LNCAP (cell line): ENCODE results near the gene ELFN1.

Experiments used
- TF ChIP-seq, protein P1 (sequence below): fragments of 450-650 bp; IDR thresholded peaks from 2 replicates; pipeline ENCODE4 v1.5.1; 2017; ENCODE audit warnings: mild to moderate bottlenecking

The ELFN1 gene

DNA sequence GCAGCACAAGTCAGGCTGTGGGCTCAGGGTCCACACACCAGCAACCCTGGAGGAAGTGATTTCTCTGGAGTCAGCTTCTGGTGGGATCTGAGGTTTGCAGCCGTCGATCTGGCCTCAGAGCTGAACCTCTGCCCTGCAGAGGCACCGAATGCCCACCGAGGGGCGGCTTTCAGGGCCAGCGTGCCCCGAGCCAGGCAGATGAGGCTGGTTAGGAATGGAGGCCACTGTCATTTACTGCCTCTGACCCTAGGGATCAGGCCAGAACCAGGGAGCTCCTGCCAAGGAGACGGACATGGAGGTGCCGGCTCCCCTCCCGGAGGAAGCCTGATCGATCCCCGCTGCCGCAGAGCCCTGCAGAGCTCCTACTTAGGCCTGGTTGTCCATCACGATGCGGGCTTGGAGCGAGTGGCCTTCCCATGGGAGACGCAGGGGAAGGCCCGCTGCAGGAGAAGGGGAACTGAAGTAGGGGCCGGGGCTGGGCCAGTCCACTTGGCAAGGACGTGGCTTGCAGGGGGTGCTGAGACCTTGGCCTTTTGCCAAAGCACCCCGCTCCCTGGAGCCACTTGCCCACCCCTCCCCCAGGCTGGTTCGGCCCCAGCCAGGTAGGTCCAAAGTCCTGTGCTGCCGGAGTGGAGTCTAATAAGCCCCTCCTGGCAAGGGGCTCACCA, 19.6 kb upstream of the ELFN1 start:
- TF ChIP-seq, protein P1, sequence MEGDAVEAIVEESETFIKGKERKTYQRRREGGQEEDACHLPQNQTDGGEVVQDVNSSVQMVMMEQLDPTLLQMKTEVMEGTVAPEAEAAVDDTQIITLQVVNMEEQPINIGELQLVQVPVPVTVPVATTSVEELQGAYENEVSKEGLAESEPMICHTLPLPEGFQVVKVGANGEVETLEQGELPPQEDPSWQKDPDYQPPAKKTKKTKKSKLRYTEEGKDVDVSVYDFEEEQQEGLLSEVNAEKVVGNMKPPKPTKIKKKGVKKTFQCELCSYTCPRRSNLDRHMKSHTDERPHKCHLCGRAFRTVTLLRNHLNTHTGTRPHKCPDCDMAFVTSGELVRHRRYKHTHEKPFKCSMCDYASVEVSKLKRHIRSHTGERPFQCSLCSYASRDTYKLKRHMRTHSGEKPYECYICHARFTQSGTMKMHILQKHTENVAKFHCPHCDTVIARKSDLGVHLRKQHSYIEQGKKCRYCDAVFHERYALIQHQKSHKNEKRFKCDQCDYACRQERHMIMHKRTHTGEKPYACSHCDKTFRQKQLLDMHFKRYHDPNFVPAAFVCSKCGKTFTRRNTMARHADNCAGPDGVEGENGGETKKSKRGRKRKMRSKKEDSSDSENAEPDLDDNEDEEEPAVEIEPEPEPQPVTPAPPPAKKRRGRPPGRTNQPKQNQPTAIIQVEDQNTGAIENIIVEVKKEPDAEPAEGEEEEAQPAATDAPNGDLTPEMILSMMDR, result no peak

DNA sequence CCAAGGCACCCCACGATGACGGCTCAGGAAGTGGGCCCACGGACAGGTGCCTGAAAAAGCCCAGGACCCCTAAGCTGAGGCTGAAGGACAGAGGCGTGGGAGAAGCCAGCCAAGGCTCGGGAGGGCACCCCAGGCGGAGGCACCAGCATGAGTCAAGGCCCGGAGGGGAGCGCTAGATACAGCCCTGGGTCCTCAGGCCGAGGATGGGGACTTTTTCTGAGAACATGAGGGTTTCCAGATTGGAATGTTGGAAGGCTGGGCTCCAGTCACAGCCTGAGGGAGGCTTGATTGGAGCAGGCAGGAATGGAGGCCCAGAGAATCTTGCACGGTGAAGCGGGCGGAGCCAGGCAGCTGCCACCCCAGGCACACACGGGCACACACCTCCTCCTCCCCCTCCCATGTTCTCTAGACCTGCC, 19.0 kb upstream of the ELFN1 start:
- TF ChIP-seq, protein P1, result no peak

DNA sequence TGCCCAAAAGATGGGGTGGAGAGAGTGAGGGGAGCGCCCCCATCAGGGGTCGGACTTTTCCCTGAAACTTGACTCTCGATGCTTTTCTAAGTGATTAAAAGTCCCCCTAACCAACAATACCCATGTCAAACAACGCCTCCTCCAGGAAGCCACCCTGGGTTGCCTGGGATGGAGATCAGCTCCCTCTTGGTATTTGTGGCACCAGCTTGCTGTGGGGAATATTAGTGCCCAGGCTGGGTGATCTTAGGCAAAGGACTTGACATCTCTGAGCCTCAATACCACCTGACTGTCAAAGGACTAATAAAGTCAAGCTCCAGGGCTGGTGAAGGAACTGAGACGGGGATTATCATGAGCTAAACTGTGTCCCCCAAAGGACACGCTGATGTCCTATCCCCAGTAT, 18.2 kb upstream of the ELFN1 start:
- TF ChIP-seq, protein P1, result no peak

- TF ChIP-seq, protein P1, result no peak
Measured at GRCh38 chr7:1653500-1653899, 16.6 kb upstream of the ELFN1 start.

GRCh38 chr7:1654111-1654510, 16.0 kb upstream of the ELFN1 start:
- TF ChIP-seq, protein P1, result no peak

DNA sequence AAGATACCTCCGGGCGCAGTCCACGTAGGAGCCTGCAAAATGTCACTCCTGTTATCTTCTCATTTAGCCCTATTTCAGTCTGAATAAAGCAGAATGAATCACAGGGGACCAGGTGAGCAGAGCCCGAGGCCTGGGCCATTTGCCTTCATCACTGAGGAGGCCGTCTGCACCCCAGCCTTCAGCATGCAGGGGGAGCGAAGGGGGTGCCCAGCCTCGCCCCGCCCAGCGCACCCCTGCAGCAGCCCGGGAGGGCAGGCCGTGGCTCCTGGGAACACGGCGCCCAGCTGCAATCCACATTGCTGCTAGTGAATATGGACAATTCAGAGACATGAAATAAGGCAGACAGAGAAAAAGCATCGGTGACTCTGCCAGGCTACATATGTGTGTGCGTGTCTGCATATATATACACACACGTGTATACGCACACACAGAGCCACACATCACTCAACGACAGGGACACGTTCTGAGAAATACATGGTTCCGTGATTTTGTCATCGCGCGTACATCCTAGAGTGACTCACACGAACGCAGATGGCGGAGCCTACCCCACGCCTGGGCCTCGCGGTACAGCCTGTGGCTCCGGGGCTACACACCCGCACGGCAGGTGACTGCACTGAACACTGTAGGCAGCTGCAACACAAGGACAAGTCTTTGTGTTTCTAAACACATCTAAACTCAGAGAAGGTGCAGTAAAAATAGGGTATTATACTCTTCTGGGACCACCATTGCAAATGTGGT, 15.2 kb upstream of the ELFN1 start:
- TF ChIP-seq, protein P1, result no peak

- TF ChIP-seq, protein P1, result no peak
Measured at GRCh38 chr7:1659696-1660095, 10.4 kb upstream of the ELFN1 start.
